Large intestine (tissue), 3 donors: ENCODE results near the gene FADS6. TPM values are rescaled to one million over a fixed set of nuclear protein-coding genes. Genes with fewer than 3 reads are reported as not detected.

Experiments
- DNase-seq, 2 donors: peaks; one replicate each; pipeline versions ENCODE4 v3.0.0 to v3.0.0-alpha.2; 2013
- H3K27ac ChIP-seq: one replicate; pipeline ENCODE4 v1.5.1; 2013; ENCODE audit warnings: low read length
- H3K27me3 ChIP-seq: 2 replicates; pipeline ENCODE4 v1.6.1; 2013; ENCODE audit warnings: low read length; ENCODE audit not compliant: control insufficient read depth, insufficient read depth
- H3K36me3 ChIP-seq: 2 replicates; pipeline ENCODE4 v1.6.1; 2013; ENCODE audit warnings: low read length; ENCODE audit not compliant: control insufficient read depth, insufficient read depth
- H3K4me1 ChIP-seq: one replicate; pipeline ENCODE4 v1.6.1; 2013; ENCODE audit warnings: low read length; ENCODE audit not compliant: control insufficient read depth, insufficient read depth
- H3K4me3 ChIP-seq: one replicate; pipeline ENCODE4 v1.5.1; 2013; ENCODE audit warnings: low read length
- H3K9me3 ChIP-seq: one replicate; pipeline ENCODE4 v1.6.1; 2013; ENCODE audit warnings: mild to moderate bottlenecking, low read depth, low read length, moderate library complexity; ENCODE audit not compliant: control insufficient read depth
- WGBS: methylation state at CpG from one replicate; pipeline ENCODE4 v1.1.5; 2013; ENCODE audit warnings: low lambda C conversion rate; ENCODE audit not compliant: insufficient coverage; 5-methylcytosine and 5-hydroxymethylcytosine counted together
- polyA plus RNA-seq: library from polyadenylated mRNA; unstranded; fragments of 120-200 nt; gene quantifications from one replicate; pipeline ENCODE4 v1.2.1, GENCODE V29; 2013

Gene FADS6
- polyA plus RNA-seq, 1 donor: 14.5 TPM

DNA sequence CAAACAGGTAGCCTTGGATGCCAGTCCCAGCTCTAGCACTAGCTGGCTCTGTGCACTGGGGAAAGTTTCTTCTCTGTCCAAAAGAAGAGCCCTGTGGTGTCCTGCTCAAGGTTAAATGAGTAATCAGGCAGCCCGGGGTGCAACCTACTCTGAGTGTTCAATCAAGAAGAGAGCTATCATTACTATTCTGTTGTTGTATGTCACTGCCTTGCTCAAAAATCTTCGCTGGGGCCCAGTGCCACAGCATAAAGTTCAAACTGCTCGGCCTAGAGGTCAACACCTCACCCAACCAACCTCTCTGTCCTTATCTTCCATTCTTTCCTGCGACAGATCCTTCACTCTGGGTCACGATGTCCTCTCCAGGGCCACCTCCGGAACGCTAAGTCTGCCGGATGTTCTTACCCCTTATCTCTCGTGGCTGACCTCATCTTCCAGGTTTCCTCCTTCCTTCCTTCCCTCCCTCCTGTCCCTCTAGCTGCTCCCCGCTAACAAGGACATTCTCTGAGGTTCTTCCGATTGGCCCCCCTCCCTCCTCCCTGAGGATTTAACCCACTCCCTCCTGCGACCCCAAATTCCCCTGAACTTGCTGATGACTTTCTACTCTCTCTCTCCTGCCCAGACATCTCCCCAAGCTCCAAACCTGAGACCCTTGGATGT, 25.1 kb downstream of the FADS6 start:
- Histone ChIP-seq H3K9me3 (no peaks in the 10 kb centered on the region), H3K4me1 (peaks cover 7% of the 10 kb centered on the region), H3K36me3 (no peaks in the 10 kb centered on the region), H3K27me3 (peaks cover under 1% of the 10 kb centered on the region), H3K27ac (no peak overlapping the region), H3K4me3 (no peak overlapping the region)
- WGBS: 71% methylated on average over 5 of the region's 12 CpGs
- no peak for DNase-seq

- no peak for DNase-seq
- Histone ChIP-seq H3K27ac (no peak overlapping the region), H3K9me3 (no peaks in the 10 kb centered on the region), H3K27me3 (peaks cover 13% of the 10 kb centered on the region), H3K4me3 (no peak overlapping the region), H3K36me3 (no peaks in the 10 kb centered on the region), H3K4me1 (peaks cover 13% of the 10 kb centered on the region)
- no CpG with 5 or more reads among the region's 19 CpGs for WGBS
These were observed 27.1 kb downstream of the FADS6 start for GRCh38 chr17:74866198-74866835.

- no peak overlapping the region for H3K27ac ChIP-seq
- WGBS: 88% methylated on average over 1 of the region's 19 CpGs
These were observed 27.8 kb downstream of the FADS6 start for GRCh38 chr17:74865504-74866197.

GRCh38 chr17:74864866-74865395, 28.5 kb downstream of the FADS6 start:
- WGBS: 100% methylated on average over 1 of the region's 11 CpGs
- peak; percentile 48 to 54 for DNase-seq
- Histone ChIP-seq H3K4me3 (no peak overlapping the region), H3K36me3 (no peaks in the 10 kb centered on the region), H3K27ac (no peak overlapping the region), H3K27me3 (peaks cover 26% of the 10 kb centered on the region), H3K9me3 (peaks cover 11% of the 10 kb centered on the region), H3K4me1 (peaks cover 20% of the 10 kb centered on the region)

More at GRCh38 chr17:74865504-74866197, 27.8 kb downstream of the FADS6 start:
- no peak for DNase-seq
- peaks cover 6% of the 10 kb centered on the region for H3K9me3 ChIP-seq
- H3K36me3 ChIP-seq: no peaks in the 10 kb centered on the region
- H3K4me1 ChIP-seq: peaks cover 17% of the 10 kb centered on the region
- H3K4me3 ChIP-seq: no peak overlapping the region
- peaks cover 19% of the 10 kb centered on the region for H3K27me3 ChIP-seq

- H3K36me3 ChIP-seq: no peaks in the 10 kb centered on the region
- no peak for DNase-seq
- H3K4me3 ChIP-seq: no peak overlapping the region
- no CpG with 5 or more reads among the region's 15 CpGs for WGBS
- H3K27me3 ChIP-seq: peaks cover 30% of the 10 kb centered on the region
- H3K9me3 ChIP-seq: peaks cover 11% of the 10 kb centered on the region
- no peak overlapping the region for H3K27ac ChIP-seq
- H3K4me1 ChIP-seq: peaks cover 20% of the 10 kb centered on the region
These were observed 29.1 kb downstream of the FADS6 start for GRCh38 chr17:74864297-74864865.

DNA sequence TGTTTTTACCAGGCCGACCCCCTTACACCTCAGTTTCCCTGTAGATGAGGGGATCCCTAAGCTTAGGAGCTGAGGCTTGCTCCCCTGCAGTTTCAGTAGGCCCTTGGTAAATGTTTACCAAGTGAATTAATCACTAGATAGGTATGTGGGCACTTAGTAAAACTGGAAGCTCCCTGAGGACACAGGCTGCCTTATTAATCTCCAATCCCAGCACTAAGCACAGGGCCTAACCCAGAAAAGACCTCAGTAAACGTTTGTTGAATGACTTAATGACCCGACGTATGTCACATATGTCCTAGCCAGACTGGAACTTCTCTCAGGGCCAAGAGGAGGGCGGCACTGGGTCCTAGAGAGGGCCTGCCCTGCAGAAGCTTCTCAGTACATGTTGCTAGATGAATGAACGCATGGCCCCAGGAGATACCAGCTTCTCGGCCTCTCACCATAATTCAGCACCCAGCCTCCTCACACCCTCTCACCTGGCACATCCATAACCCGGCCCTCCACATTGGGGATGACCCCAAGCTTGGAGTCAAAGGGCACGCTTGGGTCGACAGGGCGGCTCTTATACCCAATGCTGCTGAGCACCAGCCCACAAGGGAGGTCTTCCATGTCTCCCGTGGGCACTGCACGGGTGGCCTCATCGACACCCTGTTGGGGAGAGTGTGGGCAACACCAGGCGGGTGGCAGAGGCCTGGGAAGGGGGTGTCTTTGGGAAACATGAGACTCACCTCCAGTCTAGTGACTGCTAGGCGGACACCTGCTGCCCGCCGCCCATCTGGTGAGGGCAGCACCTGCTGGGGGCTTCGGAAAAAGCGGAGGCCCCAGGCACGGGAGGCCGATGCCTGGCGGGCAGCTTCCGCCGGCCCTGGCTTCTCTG, 29.8 kb downstream of the FADS6 start:
- H3K36me3 ChIP-seq: no peaks in the 10 kb centered on the region
- H3K9me3 ChIP-seq: peaks cover 11% of the 10 kb centered on the region
- H3K4me1 ChIP-seq: peaks cover 20% of the 10 kb centered on the region
- no peak overlapping the region for H3K4me3 ChIP-seq
- WGBS: 100% methylated on average over 3 of the region's 25 CpGs
- peaks cover 38% of the 10 kb centered on the region for H3K27me3 ChIP-seq
- DNase-seq: no peak
- no peak overlapping the region for H3K27ac ChIP-seq

- peaks cover 11% of the 10 kb centered on the region for H3K9me3 ChIP-seq
- H3K36me3 ChIP-seq: no peaks in the 10 kb centered on the region
- H3K27ac ChIP-seq: no peak overlapping the region
- DNase-seq: no peak
- no CpG with 5 or more reads among the region's 6 CpGs for WGBS
- peaks cover 20% of the 10 kb centered on the region for H3K4me1 ChIP-seq
- peaks cover 44% of the 10 kb centered on the region for H3K27me3 ChIP-seq
- H3K4me3 ChIP-seq: no peak overlapping the region
These were observed 30.5 kb downstream of the FADS6 start for GRCh38 chr17:74862919-74863318.

- H3K27ac ChIP-seq: no peak overlapping the region
- no peaks in the 10 kb centered on the region for H3K36me3 ChIP-seq
- H3K27me3 ChIP-seq: peaks cover 50% of the 10 kb centered on the region
- WGBS: no CpG with 5 or more reads among the region's 25 CpGs
- DNase-seq: peak; percentile 36 to 56
- H3K4me1 ChIP-seq: peaks cover 20% of the 10 kb centered on the region
- peaks cover 11% of the 10 kb centered on the region for H3K9me3 ChIP-seq
- no peak overlapping the region for H3K4me3 ChIP-seq
These were observed 31.1 kb downstream of the FADS6 start for GRCh38 chr17:74862108-74862901.

- no CpG with 5 or more reads among the region's 36 CpGs for WGBS
- peaks cover 56% of the 10 kb centered on the region for H3K27me3 ChIP-seq
- DNase-seq: no peak
- H3K4me1 ChIP-seq: peaks cover 20% of the 10 kb centered on the region
- H3K36me3 ChIP-seq: no peaks in the 10 kb centered on the region
- H3K9me3 ChIP-seq: peaks cover 11% of the 10 kb centered on the region
- H3K27ac ChIP-seq: no peak overlapping the region
- no peak overlapping the region for H3K4me3 ChIP-seq
These were observed 31.7 kb downstream of the FADS6 start for GRCh38 chr17:74861662-74862107.
